Measurements from ENCODE around the gene GJC3. TPM values are rescaled to one million over a fixed set of nuclear protein-coding genes. Genes with fewer than 3 reads are reported as not detected.

Gene GJC3
- total and polyA plus RNA-seq, 2 of the 13 experiments (the other 11 are each of a cell fraction or from before 2014, with no cell fraction given): 0.75 to 1.4 TPM

- TF ChIP-seq BRD4 (CRISPR knock-in tag; IDR thresholded peaks at IDR 0.05) (no peak; the same call in 1 of the 2 replicates), ZBTB7A (CRISPR knock-in tag; IDR thresholded peaks at IDR 0.05) (no peak; the same call in 1 of the 2 replicates), TIGD3 (CRISPR knock-in tag; IDR thresholded peaks at IDR 0.05; ENCODE audit: borderline replicate concordance) (no peak), KAT8 (CRISPR knock-in tag; IDR thresholded peaks at IDR 0.05) (peak; percentile 97), ZNF264 (CRISPR knock-in tag; IDR thresholded peaks at IDR 0.05) (no peak), ZBTB33 (CRISPR knock-in tag; IDR thresholded peaks at IDR 0.05) (no peak), PRPF4 (IDR thresholded peaks at IDR 0.05; ENCODE audit: low read depth, low read length, poor library complexity, severe bottlenecking) (no peak), ARID5B (CRISPR knock-in tag; IDR thresholded peaks at IDR 0.05) (no peak; the same call in 1 of the 2 replicates), CEBPG (CRISPR knock-in tag; IDR thresholded peaks at IDR 0.05) (no peak), KDM5B (CRISPR knock-in tag; IDR thresholded peaks at IDR 0.05; ENCODE audit: borderline replicate concordance) (peak; percentile 89), PAF1 (CRISPR knock-in tag; IDR thresholded peaks at IDR 0.05) (no peak), HDAC1 (CRISPR knock-in tag; IDR thresholded peaks at IDR 0.05) (peak; percentile 86), ONECUT2 (CRISPR knock-in tag; IDR thresholded peaks at IDR 0.05) (no peak), ZNF678 (CRISPR knock-in tag; IDR thresholded peaks at IDR 0.05) (no peak), ELF4 (CRISPR knock-in tag; IDR thresholded peaks at IDR 0.05; ENCODE audit: borderline replicate concordance) (peak; percentile 97), NAIF1 (CRISPR knock-in tag; IDR thresholded peaks at IDR 0.05; ENCODE audit: borderline replicate concordance) (0 out of 2 replicates have a peak, but pooled peaks have one; percentile 67), PHF5A (CRISPR knock-in tag; IDR thresholded peaks at IDR 0.05; ENCODE audit: low read depth, unreplicated experiment) (peak; percentile 75), RXRA (CRISPR knock-in tag; IDR thresholded peaks at IDR 0.05) (peak; percentile 64; the same call in 1 of the 2 replicates), ZNF225 (CRISPR knock-in tag; IDR thresholded peaks at IDR 0.05) (no peak; the same call in 1 of the 2 replicates), NR3C1 (CRISPR knock-in tag; IDR thresholded peaks at IDR 0.05) (0 out of 2 replicates have a peak, but pooled peaks have one; percentile 39), ZNF546 (CRISPR knock-in tag; conservative IDR thresholded peaks at IDR 0.05) (no peak), TAF15 (IDR thresholded peaks at IDR 0.05; ENCODE audit: low read depth, low read length, poor library complexity, severe bottlenecking) (no peak), CCAR2 (optimal IDR thresholded peaks at IDR 0.05; ENCODE audit: low read depth, low read length) (no peak), ZSCAN29 (CRISPR knock-in tag; conservative IDR thresholded peaks at IDR 0.05) (peak; percentile 37; the same call in 1 of the 2 replicates)
Observed at GRCh38 chr7:99918959-99919813, 10.2 kb downstream of the GJC3 start, which contains the start of gene TRIM4 (continued).

Data from HepG2 (cell line).